ENCODE results near the gene GAS2L2. TPM values are rescaled to one million over a fixed set of nuclear protein-coding genes. Genes with fewer than 3 reads are reported as not detected.

GAS2L2 gene
- total and polyA plus RNA-seq, 9 donors = 0.04 TPM; not detected in 8

GRCh38 chr17:35701491-35701890 is 51.5 kb downstream of the GAS2L2 start:
- no peak for DNase-seq
- Histone ChIP-seq H3K4me3 (ENCODE audit: low read length) (no peak overlapping the region), H3K9me3 (replicated peaks; ENCODE audit: control insufficient read depth, low read depth, low read length) (no peaks in the 10 kb centered on the region), H3K4me1 (ENCODE audit: control insufficient read depth, insufficient read depth, low read length) (no peaks in the 10 kb centered on the region), H3K36me3 (ENCODE audit: control insufficient read depth, insufficient read depth, low read length) (peaks cover 3% of the 10 kb centered on the region), H3K27me3 (ENCODE audit: control insufficient read depth, insufficient read depth, low read length) (no peaks in the 10 kb centered on the region), H3K27ac (ENCODE audit: low read length) (no peak overlapping the region)
- no CpG with 5 or more reads among the region's 5 CpGs for WGBS (ENCODE audit: insufficient coverage)

GRCh38 chr17:35700150-35700549 is 52.9 kb downstream of the GAS2L2 start:
- Histone ChIP-seq H3K4me1 (ENCODE audit: control insufficient read depth, insufficient read depth, low read length) (no peaks in the 10 kb centered on the region), H3K27ac (ENCODE audit: low read length) (no peak overlapping the region), H3K27me3 (ENCODE audit: control insufficient read depth, insufficient read depth, low read length) (no peaks in the 10 kb centered on the region), H3K9me3 (replicated peaks; ENCODE audit: control insufficient read depth, low read depth, low read length) (no peaks in the 10 kb centered on the region), H3K36me3 (ENCODE audit: control insufficient read depth, insufficient read depth, low read length) (peaks cover 13% of the 10 kb centered on the region), H3K4me3 (ENCODE audit: low read length) (no peak overlapping the region)
- no peak for DNase-seq
- WGBS (ENCODE audit: insufficient coverage) = no CpG with 5 or more reads among the region's 6 CpGs

- peaks cover 23% of the 10 kb centered on the region for H3K36me3 ChIP-seq (ENCODE audit: control insufficient read depth, insufficient read depth, low read length)
- H3K9me3 ChIP-seq (replicated peaks; ENCODE audit: control insufficient read depth, low read depth, low read length) = no peaks in the 10 kb centered on the region
- H3K4me3 ChIP-seq (ENCODE audit: low read length) = no peak overlapping the region
- no peak overlapping the region for H3K27ac ChIP-seq (ENCODE audit: low read length)
- no peaks in the 10 kb centered on the region for H3K4me1 ChIP-seq (ENCODE audit: control insufficient read depth, insufficient read depth, low read length)
- no CpG with 5 or more reads among the region's 2 CpGs for WGBS (ENCODE audit: insufficient coverage)
- no peaks in the 10 kb centered on the region for H3K27me3 ChIP-seq (ENCODE audit: control insufficient read depth, insufficient read depth, low read length)
- no peak for DNase-seq
Observed at GRCh38 chr17:35698800-35699199, 54.2 kb downstream of the GAS2L2 start.

- no CpG with 5 or more reads among the region's 2 CpGs for WGBS (ENCODE audit: insufficient coverage)
Observed at GRCh38 chr17:35695613-35696012, 57.4 kb downstream of the GAS2L2 start.

GRCh38 chr17:35694906-35695305 is 58.1 kb downstream of the GAS2L2 start:
- WGBS (ENCODE audit: insufficient coverage) = 78% methylated on average over 1 of the region's 2 CpGs
- no peak overlapping the region for H3K4me3 ChIP-seq (ENCODE audit: low read length)
- H3K4me1 ChIP-seq (ENCODE audit: control insufficient read depth, insufficient read depth, low read length) = no peaks in the 10 kb centered on the region
- no peak overlapping the region for H3K27ac ChIP-seq (ENCODE audit: low read length)
- H3K27me3 ChIP-seq (ENCODE audit: control insufficient read depth, insufficient read depth, low read length) = no peaks in the 10 kb centered on the region
- H3K9me3 ChIP-seq (replicated peaks; ENCODE audit: control insufficient read depth, low read depth, low read length) = no peaks in the 10 kb centered on the region
- H3K36me3 ChIP-seq (ENCODE audit: control insufficient read depth, insufficient read depth, low read length) = peaks cover 35% of the 10 kb centered on the region
- DNase-seq = no peak

More at GRCh38 chr17:35695613-35696012, 57.4 kb downstream of the GAS2L2 start:
- DNase-seq = no peak
- H3K36me3 ChIP-seq (ENCODE audit: control insufficient read depth, insufficient read depth, low read length) = peaks cover 30% of the 10 kb centered on the region
- H3K4me1 ChIP-seq (ENCODE audit: control insufficient read depth, insufficient read depth, low read length) = no peaks in the 10 kb centered on the region
- H3K9me3 ChIP-seq (replicated peaks; ENCODE audit: control insufficient read depth, low read depth, low read length) = no peaks in the 10 kb centered on the region
- no peaks in the 10 kb centered on the region for H3K27me3 ChIP-seq (ENCODE audit: control insufficient read depth, insufficient read depth, low read length)
- no peak overlapping the region for H3K4me3 ChIP-seq (ENCODE audit: low read length)
- H3K27ac ChIP-seq (ENCODE audit: low read length) = no peak overlapping the region

Other genes with a start within 250 kb of the GAS2L2 start
- gene SLFN12L, start 215.6 kb downstream of the GAS2L2 start, total RNA-seq = 0.13 TPM
- under 1 TPM; 0.06 to 0.57 (median 0.11) TPM for gene SLFN12L, start 215.6 kb downstream of the GAS2L2 start, polyA plus RNA-seq (ENCODE audit: insufficient read depth in 1 of 8, insufficient read length in 8 of 8, low replicate concordance in 1 of 8)
- 0.22 TPM for gene SLFN14, start 192.4 kb downstream of the GAS2L2 start, total RNA-seq
- gene SLFN14, start 192.4 kb downstream of the GAS2L2 start, polyA plus RNA-seq (ENCODE audit: insufficient read depth in 1 of 8, insufficient read length in 8 of 8, low replicate concordance in 1 of 8) = under 1 TPM; 0.07 to 0.32 (median 0.18) TPM
- 8.2 TPM for gene PEX12, start 174.7 kb downstream of the GAS2L2 start, total RNA-seq
- 1 to 10 TPM; 6.1 to 9.1 (median 7.3) TPM for gene PEX12, start 174.7 kb downstream of the GAS2L2 start, polyA plus RNA-seq (ENCODE audit: insufficient read depth in 1 of 8, insufficient read length in 8 of 8, low replicate concordance in 1 of 8)
- gene AP2B1, start 165.9 kb downstream of the GAS2L2 start, total RNA-seq = 45.4 TPM
- gene AP2B1, start 165.9 kb downstream of the GAS2L2 start, polyA plus RNA-seq (ENCODE audit: insufficient read depth in 1 of 8, insufficient read length in 8 of 8, low replicate concordance in 1 of 8) = 10 to 100 TPM; 65.0 to 92.9 (median 75.9) TPM
- 1.9 TPM for gene RASL10B, start 21.6 kb downstream of the GAS2L2 start, total RNA-seq
- 1 to 10 TPM; 3.1 to 5.1 (median 4.2) TPM for gene RASL10B, start 21.6 kb downstream of the GAS2L2 start, polyA plus RNA-seq (ENCODE audit: insufficient read depth in 1 of 8, insufficient read length in 8 of 8, low replicate concordance in 1 of 8)
- gene C17orf50, start 7.6 kb upstream of the GAS2L2 start, total RNA-seq = not detected
- not detected for gene C17orf50, start 7.6 kb upstream of the GAS2L2 start, polyA plus RNA-seq (ENCODE audit: insufficient read depth in 1 of 8, insufficient read length in 8 of 8, low replicate concordance in 1 of 8)
- gene MMP28, start 42.4 kb upstream of the GAS2L2 start, total RNA-seq = 3.5 TPM
- 1 to 10 TPM; 1.9 to 4.3 (median 3.5) TPM for gene MMP28, start 42.4 kb upstream of the GAS2L2 start, polyA plus RNA-seq (ENCODE audit: insufficient read depth in 1 of 8, insufficient read length in 8 of 8, low replicate concordance in 1 of 8)
- 26.9 TPM for gene TAF15, start 56.2 kb upstream of the GAS2L2 start, total RNA-seq
- gene TAF15, start 56.2 kb upstream of the GAS2L2 start, polyA plus RNA-seq (ENCODE audit: insufficient read depth in 1 of 8, insufficient read length in 8 of 8, low replicate concordance in 1 of 8) = 100 to 1,000 TPM; 118 to 162 (median 142) TPM
- gene HEATR9, start 115.7 kb upstream of the GAS2L2 start, total RNA-seq = not detected
- gene HEATR9, start 115.7 kb upstream of the GAS2L2 start, polyA plus RNA-seq (ENCODE audit: insufficient read depth in 1 of 8, insufficient read length in 8 of 8, low replicate concordance in 1 of 8) = under 1 TPM in 3 of 8 donors, not detected in 5; 0.09 to 0.17 (median 0.10) TPM
- gene CCL5, start 127.1 kb upstream of the GAS2L2 start, total RNA-seq = 0.75 TPM
- 1 to 10 TPM in 3 of 8 donors, under 1 TPM in 5; 0.60 to 1.7 (median 0.87) TPM for gene CCL5, start 127.1 kb upstream of the GAS2L2 start, polyA plus RNA-seq (ENCODE audit: insufficient read depth in 1 of 8, insufficient read length in 8 of 8, low replicate concordance in 1 of 8)
- 0.58 TPM for gene RDM1, start 177.5 kb upstream of the GAS2L2 start, total RNA-seq
- 1 to 10 TPM in 2 of 8 donors, under 1 TPM in 6; 0.39 to 1.4 (median 0.78) TPM for gene RDM1, start 177.5 kb upstream of the GAS2L2 start, polyA plus RNA-seq (ENCODE audit: insufficient read depth in 1 of 8, insufficient read length in 8 of 8, low replicate concordance in 1 of 8)
- not detected for gene LYZL6, start 190.5 kb upstream of the GAS2L2 start, total RNA-seq
- gene LYZL6, start 190.5 kb upstream of the GAS2L2 start, polyA plus RNA-seq (ENCODE audit: insufficient read depth in 1 of 8, insufficient read length in 8 of 8, low replicate concordance in 1 of 8) = not detected
- gene CCL16, start 228.3 kb upstream of the GAS2L2 start, total RNA-seq = 0.22 TPM
- under 1 TPM; 0.11 to 0.53 (median 0.18) TPM for gene CCL16, start 228.3 kb upstream of the GAS2L2 start, polyA plus RNA-seq (ENCODE audit: insufficient read depth in 1 of 8, insufficient read length in 8 of 8, low replicate concordance in 1 of 8)
- 15.2 TPM for gene CCL14, start 233.5 kb upstream of the GAS2L2 start, total RNA-seq
- 10 to 100 TPM; 17.7 to 32.3 (median 25.3) TPM for gene CCL14, start 233.5 kb upstream of the GAS2L2 start, polyA plus RNA-seq (ENCODE audit: insufficient read depth in 1 of 8, insufficient read length in 8 of 8, low replicate concordance in 1 of 8)
- gene CCL15, start 248.3 kb upstream of the GAS2L2 start, total RNA-seq = not detected
- gene CCL15, start 248.3 kb upstream of the GAS2L2 start, polyA plus RNA-seq (ENCODE audit: insufficient read depth in 1 of 8, insufficient read length in 8 of 8, low replicate concordance in 1 of 8) = under 1 TPM in 1 of 8 donors, not detected in 7; 0.63 TPM